Activated naive CD8-positive, alpha-beta T cell treated with anti-CD3 and anti-CD28 coated beads, Interleukin-2, amount 50 U/mL, for 16 hours (primary cell): ENCODE data around the gene IFIT5.
"Not testable (repeated sequence)": the region's sequence is repeated elsewhere in the genome, so short reads cannot be mapped to it uniquely, and the experiment has no call there.

Experiments used
- DNase-seq: peaks from one replicate; pipeline ENCODE4 v3.0.0-alpha.2; 2020; ENCODE audit warnings: low read depth, low spot score

The IFIT5 gene

DNA sequence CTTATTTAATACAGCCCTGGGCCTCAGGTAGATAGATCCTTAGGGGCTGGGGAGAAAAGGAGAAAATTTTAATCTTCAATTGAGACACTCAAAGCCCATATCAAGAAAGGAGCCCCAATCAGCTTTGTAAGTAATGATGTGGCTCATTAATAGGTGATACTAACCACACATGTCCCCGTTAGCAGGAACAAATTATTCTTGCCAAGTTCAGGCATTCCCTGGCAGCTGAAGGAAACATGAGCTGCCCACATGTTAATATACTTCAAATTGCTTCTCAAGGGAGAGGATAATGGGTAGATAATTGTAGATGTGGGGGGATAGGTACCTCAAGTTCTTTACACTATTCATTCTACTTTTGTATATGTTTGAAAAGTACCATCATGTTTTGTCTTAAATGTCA, 14.5 kb downstream of the IFIT5 start:
- DNase-seq = no peak

DNA sequence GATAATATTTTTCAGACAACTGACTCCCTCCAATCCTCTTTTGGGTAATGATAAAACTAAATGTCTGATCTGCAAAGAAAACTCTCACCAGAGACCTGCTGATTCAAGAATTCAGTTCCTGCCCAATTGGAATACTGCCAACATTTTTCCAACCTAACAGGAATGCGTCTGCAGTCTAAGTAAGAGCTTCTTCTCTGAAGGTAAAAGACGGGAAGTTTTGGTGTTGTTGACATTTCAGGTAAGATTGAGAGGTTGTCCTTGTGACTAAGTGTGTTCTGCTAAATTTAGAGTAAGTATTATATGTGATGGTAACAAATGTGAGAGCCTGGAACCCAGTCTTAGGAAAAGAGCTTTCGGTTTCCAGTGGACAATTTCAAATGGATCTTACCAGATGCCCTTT, 17.6 kb downstream of the IFIT5 start:
- no peak for DNase-seq

DNA sequence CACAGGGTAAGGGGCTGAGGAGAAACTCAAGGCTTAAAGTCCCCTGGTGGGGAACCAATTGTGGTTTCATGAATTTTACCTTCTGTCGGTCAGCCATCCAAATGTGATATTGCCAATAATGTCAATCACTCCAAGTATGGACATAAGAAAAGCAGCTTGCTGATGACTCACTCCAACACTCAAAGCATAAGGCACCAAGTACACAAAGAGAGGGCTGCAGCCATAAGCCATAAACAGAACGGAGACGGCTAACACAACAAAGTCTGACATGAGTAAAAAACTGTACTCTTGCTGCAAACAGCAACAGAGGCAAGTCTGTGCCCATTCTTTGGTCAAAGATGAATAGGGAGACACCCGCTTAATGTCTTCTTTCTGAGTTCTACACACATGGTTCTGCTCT, 24.2 kb downstream of the IFIT5 start:
- no peak for DNase-seq

DNA sequence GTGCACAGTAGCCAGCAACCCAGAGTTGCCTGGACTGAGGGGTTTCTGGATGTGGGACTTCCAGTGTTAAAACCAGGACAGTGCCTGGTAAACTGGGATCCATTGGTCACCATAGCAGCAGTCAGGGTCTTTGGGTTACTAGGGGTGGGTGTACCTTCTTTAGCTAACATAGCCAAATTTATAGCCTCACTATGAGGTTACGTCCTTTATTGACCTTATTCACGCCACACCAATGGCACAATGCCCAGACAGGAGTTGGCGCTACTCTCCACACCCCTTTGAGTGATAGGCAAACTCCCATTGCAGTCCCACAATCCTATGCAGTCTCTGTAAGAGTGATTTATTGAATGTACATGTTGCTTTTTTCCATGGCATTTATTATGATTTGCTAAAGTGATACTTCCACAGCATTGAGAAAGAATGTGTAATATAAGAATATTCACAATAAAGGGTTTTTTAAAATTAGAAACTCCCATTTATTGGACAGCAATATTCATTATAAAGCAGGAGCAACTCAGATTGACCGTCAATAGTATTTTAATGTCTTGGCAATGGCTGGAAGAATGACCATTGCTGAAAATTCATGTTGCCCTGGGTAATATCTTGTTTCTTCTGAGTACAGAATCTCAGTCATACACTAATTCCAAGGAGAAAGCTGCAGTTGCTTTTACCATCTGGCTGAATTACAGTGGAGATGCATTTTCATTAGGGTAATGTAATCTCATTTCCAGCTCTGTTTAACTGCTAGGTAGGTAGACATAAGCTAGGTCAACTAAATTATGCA, 26.1 kb downstream of the IFIT5 start:
- no peak for DNase-seq

DNA sequence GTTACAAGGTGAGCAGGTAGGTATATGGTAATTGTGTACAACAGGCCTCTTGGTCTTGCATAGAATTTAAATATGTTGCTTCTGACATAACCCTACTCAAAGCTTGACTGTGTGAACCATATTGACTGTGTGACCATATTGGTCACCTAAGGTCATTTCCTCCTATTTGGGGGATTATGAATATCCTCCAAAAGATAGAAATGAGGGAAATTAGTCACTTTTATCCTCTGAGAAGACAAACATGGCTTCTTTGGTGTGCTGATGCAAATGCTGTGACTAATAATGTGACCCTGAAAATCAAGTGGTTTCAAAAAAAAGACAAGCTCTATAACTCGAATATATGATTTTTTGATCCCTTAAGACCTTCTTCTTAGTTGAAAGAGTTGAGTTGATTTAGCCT, 27.9 kb downstream of the IFIT5 start:
- no peak for DNase-seq

DNA sequence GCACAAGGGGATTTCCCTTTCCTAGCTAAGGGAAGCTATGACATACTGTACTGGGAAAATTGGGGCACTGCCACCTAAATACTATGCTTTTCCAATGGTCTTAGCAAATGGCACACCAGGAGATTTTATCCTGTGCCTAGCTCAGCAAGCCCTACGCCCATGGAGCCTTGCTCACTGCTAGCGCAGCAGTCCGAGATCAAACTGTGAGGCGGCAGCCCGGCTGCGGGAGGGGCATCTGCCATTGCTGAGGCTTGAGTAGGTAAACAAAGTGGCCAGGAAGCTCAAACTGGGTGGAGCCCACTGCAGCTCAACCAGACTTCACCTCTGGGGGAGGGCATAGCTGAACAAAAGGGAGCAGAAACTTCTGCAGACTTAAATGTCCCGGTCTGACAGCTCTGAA, 30.5 kb downstream of the IFIT5 start:
- DNase-seq = not testable (repeated sequence)

DNA sequence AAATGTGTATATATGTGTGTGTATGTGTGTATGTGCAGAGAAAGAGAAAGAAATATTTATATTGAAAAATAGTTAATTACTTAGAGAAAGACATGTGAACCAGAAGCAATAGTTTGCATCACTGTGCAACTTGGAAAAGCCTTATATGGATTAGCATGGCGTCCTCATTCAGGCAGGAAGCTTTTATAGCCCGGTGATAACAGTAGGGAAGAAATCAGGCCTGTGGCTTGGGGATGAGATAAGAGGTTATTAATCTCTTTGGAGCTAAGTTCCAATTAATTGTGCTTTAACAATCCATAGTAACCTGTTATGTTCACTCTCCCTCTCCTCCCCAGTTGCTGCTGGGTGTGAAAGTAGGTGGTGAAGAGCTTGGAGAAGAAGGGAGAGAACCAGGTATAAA, 36.5 kb downstream of the IFIT5 start:
- DNase-seq = no peak

DNA sequence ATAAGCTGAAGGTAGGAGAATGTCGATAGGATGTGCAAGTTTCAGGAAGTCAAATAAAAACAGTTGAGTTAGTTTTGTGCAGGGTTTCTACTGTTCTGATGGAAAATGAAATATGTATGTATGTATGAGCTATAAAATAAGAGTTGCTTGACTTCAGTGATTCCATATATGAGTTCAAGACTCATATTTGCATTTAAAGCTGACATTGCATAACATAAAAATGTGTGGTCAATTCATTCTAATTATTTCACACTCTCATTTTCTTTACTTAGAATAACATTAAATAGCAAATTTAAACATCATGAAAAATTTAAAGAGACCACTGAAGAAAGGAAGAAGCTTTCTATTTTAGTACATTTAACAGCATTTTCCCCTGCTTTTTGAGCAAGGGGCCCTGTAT, 37.8 kb downstream of the IFIT5 start:
- no peak for DNase-seq

DNA sequence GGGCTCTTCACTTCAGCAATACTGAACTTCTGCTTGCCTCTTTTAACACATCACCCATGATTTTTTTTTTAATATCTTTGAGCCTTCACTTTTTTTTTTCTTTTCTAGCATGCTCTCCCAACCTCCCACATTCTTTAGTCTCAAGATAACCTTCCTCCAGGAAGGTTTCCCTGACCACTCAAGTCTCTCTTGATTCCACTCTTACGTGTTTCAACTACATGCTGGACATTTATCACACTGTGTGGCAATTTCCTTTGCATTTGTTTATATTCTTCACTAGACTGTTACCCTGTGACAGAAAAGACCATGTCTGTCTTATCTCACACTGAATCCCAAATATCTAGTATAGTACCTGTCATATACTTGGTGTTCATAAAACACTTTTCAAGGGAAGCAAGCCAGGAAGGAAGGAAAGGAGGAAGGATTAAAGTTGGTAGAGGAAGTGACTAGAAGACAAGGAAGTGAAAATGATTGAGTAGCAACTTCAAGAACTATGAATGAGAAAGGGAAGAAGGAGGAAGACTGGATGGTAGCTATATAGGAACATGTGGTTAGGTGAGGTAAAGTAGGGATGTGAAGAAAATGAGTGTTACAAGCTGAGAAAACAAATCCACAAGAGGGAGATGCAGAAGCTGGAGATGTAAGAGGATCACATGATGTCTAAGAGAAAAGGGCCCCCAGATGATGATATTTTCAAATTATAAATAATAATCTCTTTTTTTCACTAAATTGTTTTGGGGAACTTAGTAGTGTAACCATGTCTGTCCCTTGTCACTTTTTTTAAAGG, 40.4 kb downstream of the IFIT5 start:
- no peak for DNase-seq

DNA sequence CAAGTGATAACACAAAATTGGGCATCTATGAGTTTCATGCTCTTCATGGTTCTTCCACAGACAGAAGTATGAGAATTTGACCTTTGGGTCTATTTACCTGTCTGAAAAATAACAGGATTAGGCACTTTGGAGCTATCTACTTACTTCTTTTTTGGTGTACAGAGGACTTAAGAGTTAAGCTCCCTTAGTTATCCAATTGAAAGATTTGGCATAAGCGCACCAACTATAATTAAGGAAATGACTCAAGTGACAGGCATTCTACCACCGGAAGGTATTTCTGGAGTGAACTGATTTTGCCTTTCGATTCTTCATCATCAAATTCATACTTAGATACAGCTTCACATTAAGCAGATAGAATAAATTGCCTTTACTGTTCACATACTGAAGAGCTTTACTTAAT, 43.9 kb downstream of the IFIT5 start:
- DNase-seq = no peak

DNA sequence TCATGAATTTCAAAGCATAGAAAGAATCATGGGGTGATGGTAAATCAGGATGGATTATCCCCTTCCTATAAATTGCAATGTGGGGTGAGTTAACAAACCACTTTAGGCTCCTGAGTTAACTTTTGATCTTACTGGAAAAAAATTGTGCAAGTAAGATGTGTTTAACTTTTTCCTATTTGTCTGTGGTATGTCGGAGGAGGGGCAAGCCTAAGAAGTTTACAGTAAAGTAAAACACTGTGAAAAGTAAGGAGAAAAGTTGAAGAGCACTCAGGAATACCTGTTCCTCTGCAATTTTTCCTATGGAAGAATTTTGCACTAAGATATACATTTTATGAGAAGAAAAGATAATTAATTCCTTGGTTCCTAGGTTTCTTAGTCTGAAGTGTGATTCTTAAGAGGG, 44.4 kb downstream of the IFIT5 start:
- DNase-seq = no peak

DNA sequence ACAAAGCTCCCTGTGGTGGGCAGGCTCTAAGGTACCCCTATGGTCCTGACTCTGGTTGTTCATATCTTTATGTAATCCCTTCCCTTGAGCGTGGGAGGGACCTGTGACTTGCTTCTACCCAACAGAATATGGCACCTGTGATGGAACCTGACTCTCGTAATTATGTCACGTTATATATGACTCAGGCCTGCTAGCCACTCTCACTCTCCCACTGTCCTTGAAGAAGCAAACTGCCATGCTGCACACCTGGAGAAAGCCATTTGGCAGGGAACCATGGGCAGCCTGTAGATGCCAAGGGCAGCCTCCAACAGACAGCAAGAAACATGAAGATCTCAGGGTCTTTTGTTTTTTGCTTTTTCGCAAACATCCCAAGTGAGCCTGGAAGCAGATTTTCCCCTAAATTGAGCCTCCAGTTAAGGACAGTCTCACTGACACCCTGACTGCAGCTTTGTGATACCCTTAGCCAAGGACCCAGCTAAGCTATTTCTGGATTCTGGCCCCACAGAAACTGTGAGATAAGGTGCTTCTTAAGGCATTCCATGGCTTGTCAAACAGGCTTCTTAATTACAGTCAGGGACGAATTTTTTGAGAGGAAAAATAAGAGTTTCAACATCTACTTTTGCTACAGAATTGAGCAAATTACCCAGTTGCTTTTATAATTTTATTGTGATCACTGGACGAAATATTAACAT, 49.6 kb downstream of the IFIT5 start:
- no peak for DNase-seq

DNA sequence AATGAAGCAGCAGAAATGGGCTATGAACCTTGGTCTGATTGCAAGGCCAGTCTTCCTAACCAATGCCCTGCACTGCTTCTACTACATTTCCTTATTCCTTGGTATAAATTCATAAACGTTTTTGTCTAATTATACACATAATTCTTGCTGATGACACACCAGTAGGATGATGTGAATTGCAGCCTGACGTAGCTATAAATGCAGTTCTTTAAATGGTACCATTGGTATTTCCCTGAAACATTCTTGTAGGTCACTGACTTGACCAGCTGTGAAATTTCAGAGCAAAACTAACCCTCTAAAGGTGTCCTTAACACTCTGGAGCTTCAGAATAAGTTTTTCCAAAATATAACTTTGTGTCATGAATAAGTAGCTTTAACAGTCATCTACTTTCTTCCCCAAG, 50.8 kb downstream of the IFIT5 start:
- DNase-seq = no peak

DNA sequence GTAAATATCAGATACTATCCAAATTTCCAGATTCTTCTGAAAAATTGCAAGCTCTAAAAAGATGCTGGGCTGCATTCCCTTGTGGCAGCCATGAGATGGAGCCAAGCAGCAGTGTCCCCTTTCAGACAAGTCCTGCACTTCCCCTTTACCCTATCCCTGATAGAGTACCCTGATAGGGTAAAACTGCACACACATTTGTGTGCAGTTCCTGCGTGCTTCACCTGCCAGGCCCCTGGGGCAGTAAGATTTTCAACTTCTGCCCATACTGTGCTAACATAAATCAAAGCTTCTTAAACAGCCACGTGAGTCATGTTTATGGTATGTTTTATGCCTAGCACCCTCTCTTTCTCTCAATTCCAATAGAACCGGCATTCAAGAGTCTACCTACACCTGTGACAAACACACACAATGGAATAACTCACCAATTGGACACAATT, 52.2 kb downstream of the IFIT5 start:
- no peak for DNase-seq

DNA sequence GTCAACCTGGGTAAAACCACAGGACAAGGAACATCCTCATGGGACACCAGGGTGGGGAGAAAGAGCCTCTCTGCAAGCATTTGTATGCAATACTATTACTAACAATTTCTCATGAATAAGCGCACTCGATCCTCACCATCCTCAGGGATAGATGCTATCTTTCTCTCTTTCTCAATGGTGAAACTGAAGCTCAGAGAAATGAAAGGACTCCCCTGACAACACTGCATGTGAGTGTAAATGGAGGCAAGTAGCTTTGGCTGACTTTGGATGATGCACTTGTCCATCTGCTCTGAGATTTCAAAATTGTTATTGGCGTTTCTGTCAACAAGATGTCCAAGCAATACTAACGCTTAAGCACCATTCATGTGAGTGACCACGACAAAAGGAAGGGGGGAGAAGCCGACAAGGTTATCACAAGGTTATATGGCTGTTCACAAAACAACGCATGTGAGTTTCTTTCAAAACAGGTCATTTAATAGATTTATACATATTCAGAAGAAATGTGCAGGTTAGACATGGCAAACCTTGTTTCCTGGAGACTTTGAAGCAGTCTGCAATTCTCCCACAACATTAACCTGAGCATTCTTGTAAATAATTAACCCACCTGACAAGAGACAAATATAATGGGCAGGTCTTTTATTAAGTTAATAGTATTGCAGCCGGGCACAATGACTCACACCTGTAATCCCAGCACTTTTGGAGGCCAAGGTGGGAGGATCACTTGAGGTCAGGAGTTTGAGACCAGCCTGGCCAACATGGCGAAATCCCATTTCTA, 54.0 kb downstream of the IFIT5 start:
- no peak for DNase-seq

DNA sequence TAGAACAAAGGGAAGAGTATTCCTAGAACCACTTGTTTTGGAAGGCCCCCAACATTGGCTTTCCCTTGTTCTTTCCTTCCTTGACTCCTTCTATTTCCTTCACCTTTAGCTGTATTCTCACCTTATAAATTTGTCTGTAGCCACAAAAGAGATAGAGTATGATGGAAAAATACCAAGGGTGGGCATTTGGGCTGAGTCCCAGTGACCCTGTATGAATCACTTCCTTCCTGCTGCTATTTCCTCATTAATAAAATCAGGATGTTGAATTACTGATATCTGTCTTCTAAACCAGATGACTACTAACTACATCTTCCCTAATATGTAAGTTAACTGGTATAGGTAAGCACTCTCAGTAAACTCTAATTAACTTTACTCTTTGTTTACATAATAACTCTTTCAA, 55.1 kb downstream of the IFIT5 start:
- no peak for DNase-seq
